ENCODE data around the gene ARHGEF4. TPM values are rescaled to one million over a fixed set of nuclear protein-coding genes. Genes with fewer than 3 reads are reported as not detected.

ARHGEF4 gene
- total and polyA plus RNA-seq, 2 experiments from 2014 or later = 4.6 to 16.6 TPM

DNA sequence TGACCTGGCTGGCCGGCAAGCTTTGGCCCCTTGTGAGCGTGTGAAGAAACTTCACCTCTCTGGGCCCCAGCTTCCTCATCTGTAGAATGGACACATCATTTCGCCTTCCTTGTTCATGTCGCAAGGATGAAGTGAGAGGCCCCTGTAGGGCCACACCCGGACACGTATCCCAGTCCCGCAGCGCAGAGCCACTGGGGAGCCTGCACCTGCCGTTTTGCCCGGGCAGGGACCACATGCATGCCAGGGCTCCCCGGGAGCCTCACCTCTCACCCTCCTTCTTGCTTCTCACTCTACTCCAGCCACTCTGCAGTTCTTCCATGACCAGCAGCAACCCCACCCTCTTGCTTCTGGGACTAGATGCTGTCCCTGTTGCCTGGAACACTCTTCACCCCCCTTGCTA, 179.1 kb downstream of the ARHGEF4 start (continued):
- TF ChIP-seq, protein P1, sequence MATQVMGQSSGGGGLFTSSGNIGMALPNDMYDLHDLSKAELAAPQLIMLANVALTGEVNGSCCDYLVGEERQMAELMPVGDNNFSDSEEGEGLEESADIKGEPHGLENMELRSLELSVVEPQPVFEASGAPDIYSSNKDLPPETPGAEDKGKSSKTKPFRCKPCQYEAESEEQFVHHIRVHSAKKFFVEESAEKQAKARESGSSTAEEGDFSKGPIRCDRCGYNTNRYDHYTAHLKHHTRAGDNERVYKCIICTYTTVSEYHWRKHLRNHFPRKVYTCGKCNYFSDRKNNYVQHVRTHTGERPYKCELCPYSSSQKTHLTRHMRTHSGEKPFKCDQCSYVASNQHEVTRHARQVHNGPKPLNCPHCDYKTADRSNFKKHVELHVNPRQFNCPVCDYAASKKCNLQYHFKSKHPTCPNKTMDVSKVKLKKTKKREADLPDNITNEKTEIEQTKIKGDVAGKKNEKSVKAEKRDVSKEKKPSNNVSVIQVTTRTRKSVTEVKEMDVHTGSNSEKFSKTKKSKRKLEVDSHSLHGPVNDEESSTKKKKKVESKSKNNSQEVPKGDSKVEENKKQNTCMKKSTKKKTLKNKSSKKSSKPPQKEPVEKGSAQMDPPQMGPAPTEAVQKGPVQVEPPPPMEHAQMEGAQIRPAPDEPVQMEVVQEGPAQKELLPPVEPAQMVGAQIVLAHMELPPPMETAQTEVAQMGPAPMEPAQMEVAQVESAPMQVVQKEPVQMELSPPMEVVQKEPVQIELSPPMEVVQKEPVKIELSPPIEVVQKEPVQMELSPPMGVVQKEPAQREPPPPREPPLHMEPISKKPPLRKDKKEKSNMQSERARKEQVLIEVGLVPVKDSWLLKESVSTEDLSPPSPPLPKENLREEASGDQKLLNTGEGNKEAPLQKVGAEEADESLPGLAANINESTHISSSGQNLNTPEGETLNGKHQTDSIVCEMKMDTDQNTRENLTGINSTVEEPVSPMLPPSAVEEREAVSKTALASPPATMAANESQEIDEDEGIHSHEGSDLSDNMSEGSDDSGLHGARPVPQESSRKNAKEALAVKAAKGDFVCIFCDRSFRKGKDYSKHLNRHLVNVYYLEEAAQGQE (IDR thresholded peaks at IDR 0.05; ENCODE audit: unreplicated experiment) = no peak
- no peak for TF ChIP-seq CREB1 (CRISPR knock-in tag; IDR thresholded peaks at IDR 0.05; ENCODE audit: low read depth)

DNA sequence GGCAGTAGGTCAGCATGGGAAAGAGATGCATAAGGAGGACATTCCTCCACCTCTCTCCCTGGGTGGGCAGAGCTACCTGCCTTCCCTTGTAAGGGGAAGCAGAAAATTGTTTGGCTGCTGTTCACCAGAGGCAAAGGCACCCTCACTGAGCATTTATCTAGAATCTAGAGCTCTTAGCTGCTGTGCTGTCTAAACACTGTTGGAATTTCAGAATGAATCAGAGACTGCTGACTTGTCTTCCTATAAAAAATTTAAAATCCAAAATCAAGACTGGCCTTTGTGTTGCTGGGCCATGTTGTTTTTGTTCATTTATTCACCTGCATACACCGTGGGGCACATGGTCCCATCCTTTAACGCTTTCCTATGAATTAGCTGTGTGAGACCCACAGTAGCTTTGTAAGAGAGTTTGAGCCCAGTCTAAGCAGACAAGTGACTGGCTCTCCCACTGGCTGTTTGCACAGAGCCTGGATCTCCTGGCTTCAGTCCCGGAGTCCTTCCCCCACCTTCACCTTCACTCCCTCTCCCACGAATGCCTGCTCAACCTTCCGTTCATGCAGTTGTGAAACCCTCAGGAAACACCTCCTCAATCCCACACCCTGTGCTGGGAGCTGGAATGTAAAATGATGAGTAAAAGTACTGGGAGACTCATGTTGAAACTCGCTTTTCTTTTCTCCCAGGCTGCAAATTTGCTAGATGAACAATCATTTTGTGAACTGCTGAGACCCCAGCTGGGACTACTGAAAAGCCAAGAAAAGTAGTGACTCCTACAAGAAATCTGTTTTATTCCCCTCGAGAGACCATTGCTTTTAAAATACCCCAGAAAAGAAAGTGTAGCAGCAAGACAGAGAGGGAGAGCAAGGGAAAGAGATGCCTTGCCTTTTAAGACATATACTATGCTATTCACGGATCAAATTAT, 180.4 kb downstream of the ARHGEF4 start:
- DNase-seq (ENCODE audit: low spot score) (no peak), ATAC-seq (peak; percentile 46)
- Histone ChIP-seq H3K4me2 (no peak overlapping the region), H2AFZ (no peak overlapping the region), H4K20me1 (replicated peaks; ENCODE audit: insufficient read depth) (no peaks in the 10 kb centered on the region), H3K4me3 (no peak overlapping the region), H3K79me2 (replicated peaks; ENCODE audit: insufficient read depth) (no peaks in the 10 kb centered on the region), H3K36me3 (ENCODE audit: insufficient read depth) (no peaks in the 10 kb centered on the region), H3K27me3 (ENCODE audit: insufficient read depth) (no peaks in the 10 kb centered on the region), H3K27ac (ENCODE audit: low read depth) (no peak overlapping the region), H3F3A (replicated peaks; ENCODE audit: low read depth) (no peaks in the 10 kb centered on the region), H3K9me2 (ENCODE audit: insufficient read depth) (no peaks in the 10 kb centered on the region), H3K4me1 (ENCODE audit: insufficient read depth) (no peaks in the 10 kb centered on the region)
- Mint-ChIP-seq H3K27me3 (ENCODE audit: insufficient read depth, low read depth, poor library complexity) (no peaks in the 10 kb centered on the region), H3K4me3 (no peak overlapping the region), H3K9me3 (no peaks in the 10 kb centered on the region; the same call in 2 of the 3 replicates), H3K36me3 (ENCODE audit: low read depth) (no peaks in the 10 kb centered on the region), H3K27ac (no peak overlapping the region), H3K4me1 (peaks cover 7% of the 10 kb centered on the region)
- TF ChIP-seq EZH2 (IDR thresholded peaks at IDR 0.05; ENCODE audit: low read depth, unreplicated experiment) (no peak), STAT1 (IDR thresholded peaks at IDR 0.05; ENCODE audit: unreplicated experiment) (no peak), POLR2AphosphoS5 (IDR thresholded peaks at IDR 0.05; ENCODE audit: low read depth) (no peak), JUNB (IDR thresholded peaks at IDR 0.05; ENCODE audit: unreplicated experiment) (no peak), ZNF114 (CRISPR knock-in tag; IDR thresholded peaks at IDR 0.05) (no peak), NANOG (IDR thresholded peaks at IDR 0.05; ENCODE audit: borderline replicate concordance) (no peak), EZH2phosphoT487 (IDR thresholded peaks at IDR 0.05; ENCODE audit: unreplicated experiment) (no peak)
- TF ChIP-seq, protein P2, sequence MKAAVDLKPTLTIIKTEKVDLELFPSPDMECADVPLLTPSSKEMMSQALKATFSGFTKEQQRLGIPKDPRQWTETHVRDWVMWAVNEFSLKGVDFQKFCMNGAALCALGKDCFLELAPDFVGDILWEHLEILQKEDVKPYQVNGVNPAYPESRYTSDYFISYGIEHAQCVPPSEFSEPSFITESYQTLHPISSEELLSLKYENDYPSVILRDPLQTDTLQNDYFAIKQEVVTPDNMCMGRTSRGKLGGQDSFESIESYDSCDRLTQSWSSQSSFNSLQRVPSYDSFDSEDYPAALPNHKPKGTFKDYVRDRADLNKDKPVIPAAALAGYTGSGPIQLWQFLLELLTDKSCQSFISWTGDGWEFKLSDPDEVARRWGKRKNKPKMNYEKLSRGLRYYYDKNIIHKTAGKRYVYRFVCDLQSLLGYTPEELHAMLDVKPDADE (IDR thresholded peaks at IDR 0.05) = no peak
- TF ChIP-seq, protein P3, sequence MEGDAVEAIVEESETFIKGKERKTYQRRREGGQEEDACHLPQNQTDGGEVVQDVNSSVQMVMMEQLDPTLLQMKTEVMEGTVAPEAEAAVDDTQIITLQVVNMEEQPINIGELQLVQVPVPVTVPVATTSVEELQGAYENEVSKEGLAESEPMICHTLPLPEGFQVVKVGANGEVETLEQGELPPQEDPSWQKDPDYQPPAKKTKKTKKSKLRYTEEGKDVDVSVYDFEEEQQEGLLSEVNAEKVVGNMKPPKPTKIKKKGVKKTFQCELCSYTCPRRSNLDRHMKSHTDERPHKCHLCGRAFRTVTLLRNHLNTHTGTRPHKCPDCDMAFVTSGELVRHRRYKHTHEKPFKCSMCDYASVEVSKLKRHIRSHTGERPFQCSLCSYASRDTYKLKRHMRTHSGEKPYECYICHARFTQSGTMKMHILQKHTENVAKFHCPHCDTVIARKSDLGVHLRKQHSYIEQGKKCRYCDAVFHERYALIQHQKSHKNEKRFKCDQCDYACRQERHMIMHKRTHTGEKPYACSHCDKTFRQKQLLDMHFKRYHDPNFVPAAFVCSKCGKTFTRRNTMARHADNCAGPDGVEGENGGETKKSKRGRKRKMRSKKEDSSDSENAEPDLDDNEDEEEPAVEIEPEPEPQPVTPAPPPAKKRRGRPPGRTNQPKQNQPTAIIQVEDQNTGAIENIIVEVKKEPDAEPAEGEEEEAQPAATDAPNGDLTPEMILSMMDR (conservative IDR thresholded peaks at IDR 0.05; ENCODE audit: low read depth in 2 of 2) = no peak
- TF ChIP-seq, protein P4, sequence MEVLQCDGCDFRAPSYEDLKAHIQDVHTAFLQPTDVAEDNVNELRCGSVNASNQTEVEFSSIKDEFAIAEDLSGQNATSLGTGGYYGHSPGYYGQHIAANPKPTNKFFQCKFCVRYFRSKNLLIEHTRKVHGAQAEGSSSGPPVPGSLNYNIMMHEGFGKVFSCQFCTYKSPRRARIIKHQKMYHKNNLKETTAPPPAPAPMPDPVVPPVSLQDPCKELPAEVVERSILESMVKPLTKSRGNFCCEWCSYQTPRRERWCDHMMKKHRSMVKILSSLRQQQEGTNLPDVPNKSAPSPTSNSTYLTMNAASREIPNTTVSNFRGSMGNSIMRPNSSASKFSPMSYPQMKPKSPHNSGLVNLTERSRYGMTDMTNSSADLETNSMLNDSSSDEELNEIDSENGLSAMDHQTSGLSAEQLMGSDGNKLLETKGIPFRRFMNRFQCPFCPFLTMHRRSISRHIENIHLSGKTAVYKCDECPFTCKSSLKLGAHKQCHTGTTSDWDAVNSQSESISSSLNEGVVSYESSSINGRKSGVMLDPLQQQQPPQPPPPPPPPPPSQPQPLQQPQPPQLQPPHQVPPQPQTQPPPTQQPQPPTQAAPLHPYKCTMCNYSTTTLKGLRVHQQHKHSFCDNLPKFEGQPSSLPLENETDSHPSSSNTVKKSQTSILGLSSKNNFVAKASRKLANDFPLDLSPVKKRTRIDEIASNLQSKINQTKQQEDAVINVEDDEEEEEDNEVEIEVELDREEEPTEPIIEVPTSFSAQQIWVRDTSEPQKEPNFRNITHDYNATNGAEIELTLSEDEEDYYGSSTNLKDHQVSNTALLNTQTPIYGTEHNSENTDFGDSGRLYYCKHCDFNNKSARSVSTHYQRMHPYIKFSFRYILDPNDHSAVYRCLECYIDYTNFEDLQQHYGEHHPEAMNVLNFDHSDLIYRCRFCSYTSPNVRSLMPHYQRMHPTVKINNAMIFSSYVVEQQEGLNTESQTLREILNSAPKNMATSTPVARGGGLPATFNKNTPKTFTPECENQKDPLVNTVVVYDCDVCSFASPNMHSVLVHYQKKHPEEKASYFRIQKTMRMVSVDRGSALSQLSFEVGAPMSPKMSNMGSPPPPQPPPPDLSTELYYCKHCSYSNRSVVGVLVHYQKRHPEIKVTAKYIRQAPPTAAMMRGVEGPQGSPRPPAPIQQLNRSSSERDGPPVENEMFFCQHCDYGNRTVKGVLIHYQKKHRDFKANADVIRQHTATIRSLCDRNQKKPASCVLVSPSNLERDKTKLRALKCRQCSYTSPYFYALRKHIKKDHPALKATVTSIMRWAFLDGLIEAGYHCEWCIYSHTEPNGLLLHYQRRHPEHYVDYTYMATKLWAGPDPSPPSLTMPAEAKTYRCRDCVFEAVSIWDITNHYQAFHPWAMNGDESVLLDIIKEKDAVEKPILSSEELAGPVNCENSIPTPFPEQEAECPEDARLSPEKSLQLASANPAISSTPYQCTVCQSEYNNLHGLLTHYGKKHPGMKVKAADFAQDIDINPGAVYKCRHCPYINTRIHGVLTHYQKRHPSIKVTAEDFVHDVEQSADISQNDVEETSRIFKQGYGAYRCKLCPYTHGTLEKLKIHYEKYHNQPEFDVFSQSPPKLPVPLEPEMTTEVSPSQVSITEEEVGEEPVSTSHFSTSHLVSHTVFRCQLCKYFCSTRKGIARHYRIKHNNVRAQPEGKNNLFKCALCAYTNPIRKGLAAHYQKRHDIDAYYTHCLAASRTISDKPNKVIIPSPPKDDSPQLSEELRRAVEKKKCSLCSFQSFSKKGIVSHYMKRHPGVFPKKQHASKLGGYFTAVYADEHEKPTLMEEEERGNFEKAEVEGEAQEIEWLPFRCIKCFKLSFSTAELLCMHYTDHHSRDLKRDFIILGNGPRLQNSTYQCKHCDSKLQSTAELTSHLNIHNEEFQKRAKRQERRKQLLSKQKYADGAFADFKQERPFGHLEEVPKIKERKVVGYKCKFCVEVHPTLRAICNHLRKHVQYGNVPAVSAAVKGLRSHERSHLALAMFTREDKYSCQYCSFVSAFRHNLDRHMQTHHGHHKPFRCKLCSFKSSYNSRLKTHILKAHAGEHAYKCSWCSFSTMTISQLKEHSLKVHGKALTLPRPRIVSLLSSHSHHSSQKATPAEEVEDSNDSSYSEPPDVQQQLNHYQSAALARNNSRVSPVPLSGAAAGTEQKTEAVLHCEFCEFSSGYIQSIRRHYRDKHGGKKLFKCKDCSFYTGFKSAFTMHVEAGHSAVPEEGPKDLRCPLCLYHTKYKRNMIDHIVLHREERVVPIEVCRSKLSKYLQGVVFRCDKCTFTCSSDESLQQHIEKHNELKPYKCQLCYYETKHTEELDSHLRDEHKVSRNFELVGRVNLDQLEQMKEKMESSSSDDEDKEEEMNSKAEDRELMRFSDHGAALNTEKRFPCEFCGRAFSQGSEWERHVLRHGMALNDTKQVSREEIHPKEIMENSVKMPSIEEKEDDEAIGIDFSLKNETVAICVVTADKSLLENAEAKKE (CRISPR knock-in tag; IDR thresholded peaks at IDR 0.05) = no peak

All from GM23338 (cell line).